ENCODE data around the gene NR6A1. TPM values are rescaled to one million over a fixed set of nuclear protein-coding genes. Genes with fewer than 3 reads are reported as not detected.
A peak's percentile ranks its signal among the peaks of the same experiment; 100 is the strongest.

Gene NR6A1
- total and polyA plus RNA-seq, 2 experiments from 2014 or later: 44.2 to 139 TPM

DNA sequence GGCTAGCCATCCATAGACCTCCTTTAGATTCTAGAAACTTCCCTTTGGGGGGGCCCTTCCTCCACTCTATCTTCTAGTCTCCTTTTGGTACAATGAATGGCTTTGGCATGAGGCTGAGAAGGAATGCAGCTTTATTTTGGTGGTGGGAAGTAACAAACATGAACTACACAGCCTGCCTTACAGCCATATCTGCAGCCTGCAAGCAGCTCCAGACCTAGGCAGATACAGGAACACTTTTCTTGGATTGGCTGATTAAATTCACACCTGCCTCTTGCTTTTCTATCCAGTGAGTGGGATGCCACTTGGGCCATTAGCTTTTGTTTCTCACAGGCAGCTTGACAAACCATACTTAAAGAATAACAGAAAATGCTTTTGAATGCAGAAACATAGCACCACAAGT is 28.2 kb downstream of the NR6A1 start (continued):
- no peak for TF ChIP-seq EZH2phosphoT487 (IDR thresholded peaks at IDR 0.05; ENCODE audit: unreplicated experiment)
- no peak for TF ChIP-seq ZNF462 (CRISPR knock-in tag; IDR thresholded peaks at IDR 0.05)
- no peak for TF ChIP-seq JUNB (IDR thresholded peaks at IDR 0.05; ENCODE audit: unreplicated experiment)
- no peak for TF ChIP-seq EZH2 (IDR thresholded peaks at IDR 0.05; ENCODE audit: low read depth, unreplicated experiment)
- TF ChIP-seq POLR2AphosphoS5 (IDR thresholded peaks at IDR 0.05; ENCODE audit: low read depth): no peak

DNA sequence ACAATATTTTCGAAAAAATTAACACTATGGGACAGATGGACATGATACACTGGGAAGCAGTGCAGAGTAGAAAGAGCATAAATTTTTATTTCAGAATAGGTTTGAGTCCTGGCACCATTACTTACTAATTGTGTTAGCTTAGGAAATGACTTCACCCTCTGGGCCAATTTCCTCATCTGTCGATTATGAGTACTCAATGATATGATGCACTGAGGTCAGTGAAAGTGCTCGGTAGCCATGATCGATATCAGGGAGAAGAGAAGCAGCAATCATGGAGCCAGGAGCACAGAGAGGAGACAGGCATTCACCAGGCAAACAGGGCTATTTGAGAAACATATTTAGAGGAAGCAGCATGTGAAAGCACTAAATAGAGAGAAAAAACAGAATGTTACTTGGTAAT is 29.4 kb downstream of the NR6A1 start:
- Mint-ChIP-seq H3K27me3 (ENCODE audit: insufficient read depth, low read depth, poor library complexity) (peaks cover 1% of the 10 kb centered on the region), H3K9me3 (no peaks in the 10 kb centered on the region), H3K4me3 (no peak overlapping the region), H3K36me3 (ENCODE audit: low read depth) (peaks cover 28% of the 10 kb centered on the region), H3K27ac (peak overlapping the region; percentile 1; the same call in 1 of the 2 replicates), H3K4me1 (peaks cover 30% of the 10 kb centered on the region)
- Histone ChIP-seq H3K9me2 (ENCODE audit: insufficient read depth) (no peaks in the 10 kb centered on the region), H3K4me1 (ENCODE audit: insufficient read depth) (no peaks in the 10 kb centered on the region), H3K27ac (ENCODE audit: low read depth) (no peak overlapping the region), H3K79me2 (replicated peaks; ENCODE audit: insufficient read depth) (peaks cover 78% of the 10 kb centered on the region), H3K27me3 (ENCODE audit: insufficient read depth) (no peaks in the 10 kb centered on the region), H2AFZ (no peak overlapping the region), H3K36me3 (ENCODE audit: insufficient read depth) (no peaks in the 10 kb centered on the region), H3F3A (replicated peaks; ENCODE audit: low read depth) (no peaks in the 10 kb centered on the region), H4K20me1 (replicated peaks; ENCODE audit: insufficient read depth) (peaks cover 4% of the 10 kb centered on the region), H3K4me3 (no peak overlapping the region), H3K4me2 (no peak overlapping the region)
- ATAC-seq (no peak), DNase-seq (ENCODE audit: low spot score) (no peak)
- TF ChIP-seq EZH2phosphoT487 (IDR thresholded peaks at IDR 0.05; ENCODE audit: unreplicated experiment) (no peak), EZH2 (IDR thresholded peaks at IDR 0.05; ENCODE audit: low read depth, unreplicated experiment) (no peak), STAT1 (IDR thresholded peaks at IDR 0.05; ENCODE audit: unreplicated experiment) (no peak), CREB1 (CRISPR knock-in tag; IDR thresholded peaks at IDR 0.05; ENCODE audit: low read depth) (no peak), POLR2AphosphoS5 (IDR thresholded peaks at IDR 0.05; ENCODE audit: low read depth) (no peak), REST (IDR thresholded peaks at IDR 0.05; ENCODE audit: unreplicated experiment) (no peak), ZNF331 (CRISPR knock-in tag; IDR thresholded peaks at IDR 0.05; ENCODE audit: low read depth) (no peak), NANOG (IDR thresholded peaks at IDR 0.05; ENCODE audit: borderline replicate concordance) (no peak)
- TF ChIP-seq, protein P1, sequence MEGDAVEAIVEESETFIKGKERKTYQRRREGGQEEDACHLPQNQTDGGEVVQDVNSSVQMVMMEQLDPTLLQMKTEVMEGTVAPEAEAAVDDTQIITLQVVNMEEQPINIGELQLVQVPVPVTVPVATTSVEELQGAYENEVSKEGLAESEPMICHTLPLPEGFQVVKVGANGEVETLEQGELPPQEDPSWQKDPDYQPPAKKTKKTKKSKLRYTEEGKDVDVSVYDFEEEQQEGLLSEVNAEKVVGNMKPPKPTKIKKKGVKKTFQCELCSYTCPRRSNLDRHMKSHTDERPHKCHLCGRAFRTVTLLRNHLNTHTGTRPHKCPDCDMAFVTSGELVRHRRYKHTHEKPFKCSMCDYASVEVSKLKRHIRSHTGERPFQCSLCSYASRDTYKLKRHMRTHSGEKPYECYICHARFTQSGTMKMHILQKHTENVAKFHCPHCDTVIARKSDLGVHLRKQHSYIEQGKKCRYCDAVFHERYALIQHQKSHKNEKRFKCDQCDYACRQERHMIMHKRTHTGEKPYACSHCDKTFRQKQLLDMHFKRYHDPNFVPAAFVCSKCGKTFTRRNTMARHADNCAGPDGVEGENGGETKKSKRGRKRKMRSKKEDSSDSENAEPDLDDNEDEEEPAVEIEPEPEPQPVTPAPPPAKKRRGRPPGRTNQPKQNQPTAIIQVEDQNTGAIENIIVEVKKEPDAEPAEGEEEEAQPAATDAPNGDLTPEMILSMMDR (conservative IDR thresholded peaks at IDR 0.05; ENCODE audit: low read depth in 2 of 2): no peak
- TF ChIP-seq, protein P2, sequence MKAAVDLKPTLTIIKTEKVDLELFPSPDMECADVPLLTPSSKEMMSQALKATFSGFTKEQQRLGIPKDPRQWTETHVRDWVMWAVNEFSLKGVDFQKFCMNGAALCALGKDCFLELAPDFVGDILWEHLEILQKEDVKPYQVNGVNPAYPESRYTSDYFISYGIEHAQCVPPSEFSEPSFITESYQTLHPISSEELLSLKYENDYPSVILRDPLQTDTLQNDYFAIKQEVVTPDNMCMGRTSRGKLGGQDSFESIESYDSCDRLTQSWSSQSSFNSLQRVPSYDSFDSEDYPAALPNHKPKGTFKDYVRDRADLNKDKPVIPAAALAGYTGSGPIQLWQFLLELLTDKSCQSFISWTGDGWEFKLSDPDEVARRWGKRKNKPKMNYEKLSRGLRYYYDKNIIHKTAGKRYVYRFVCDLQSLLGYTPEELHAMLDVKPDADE (IDR thresholded peaks at IDR 0.05): no peak
